Karpas-422 (cell line): ENCODE results near the gene SLC26A6. TPM values are rescaled to one million over a fixed set of nuclear protein-coding genes. Genes with fewer than 3 reads are reported as not detected.

Experiments used
- DNase-seq: peaks from one replicate; pipeline ENCODE4 v3.0.0-alpha.2; 2015
- H2AFZ ChIP-seq: fragments of 200-600 bp; sonication (generic); 2 replicates; pipeline ENCODE4 v1.6.1; 2014; ENCODE audit warnings: antibody characterized with exemption, low read length, mixed read lengths
- H3K27ac ChIP-seq: fragments of 200-600 bp; sonication (generic); 2 replicates; pipeline ENCODE4 v1.5.1; 2014; ENCODE audit warnings: mild to moderate bottlenecking, low read length, moderate library complexity
- H3K27me3 ChIP-seq: fragments of 200-600 bp; sonication (generic); 2 replicates; pipeline ENCODE4 v1.6.1; 2014; ENCODE audit warnings: low read length, mixed read lengths
- H3K36me3 ChIP-seq: fragments of 200-600 bp; sonication (generic); 2 replicates; pipeline ENCODE4 v1.6.1; 2014; ENCODE audit warnings: low read length, mixed read lengths; ENCODE audit not compliant: insufficient read depth
- H3K4me1 ChIP-seq: fragments of 200-600 bp; sonication (generic); 2 replicates; pipeline ENCODE4 v1.6.1; 2014; ENCODE audit warnings: mild to moderate bottlenecking, low read length, mixed read lengths
- H3K4me2 ChIP-seq: fragments of 200-600 bp; sonication (generic); 2 replicates; pipeline ENCODE4 v1.6.1; 2014; ENCODE audit warnings: low read length, low read depth, mild to moderate bottlenecking; ENCODE audit not compliant: poor library complexity, severe bottlenecking
- H3K4me3 ChIP-seq: fragments of 200-600 bp; sonication (generic); 2 replicates; pipeline ENCODE4 v1.5.1; 2014; ENCODE audit warnings: mild to moderate bottlenecking, antibody characterized with exemption, low read length, mixed read lengths
- H3K79me2 ChIP-seq: fragments of 200-600 bp; sonication (generic); 2 replicates; pipeline ENCODE4 v1.6.1; 2014; ENCODE audit warnings: mild to moderate bottlenecking, low read length, mixed read lengths
- H3K9ac ChIP-seq: fragments of 200-600 bp; sonication (generic); 2 replicates; pipeline ENCODE4 v1.6.0; 2014; ENCODE audit warnings: low read length
- H3K9me2 ChIP-seq: fragments of 200-600 bp; sonication (generic), shearing (Covaris generic); replicated peaks from 2 replicates; pipeline ENCODE4 v1.6.0; 2014; ENCODE audit warnings: mild to moderate bottlenecking, low read length, moderate library complexity; ENCODE audit not compliant: insufficient read depth
- H3K9me3 ChIP-seq: fragments of 300-700, 200-600 bp; sonication (generic); 2 replicates; pipeline ENCODE4 v1.6.1; 2014; ENCODE audit warnings: low read length, mixed read lengths
- H4K20me1 ChIP-seq: fragments of 200-600 bp; sonication (generic); 2 replicates; pipeline ENCODE4 v1.6.1; 2014; ENCODE audit warnings: mild to moderate bottlenecking, antibody characterized with exemption, low read length, low read depth; ENCODE audit not compliant: insufficient read depth
- total RNA-seq: library from RNA; depleted of rRNA; stranded (reverse); fragments of >200 nt; shearing (Covaris generic); gene quantifications from 2 replicates; pipeline ENCODE4 v1.2.3, GENCODE V29; 2014; ENCODE audit warnings: low replicate concordance

SLC26A6 gene
- total RNA-seq, 1 experiment from 2014 or later: 52.7 TPM

DNA sequence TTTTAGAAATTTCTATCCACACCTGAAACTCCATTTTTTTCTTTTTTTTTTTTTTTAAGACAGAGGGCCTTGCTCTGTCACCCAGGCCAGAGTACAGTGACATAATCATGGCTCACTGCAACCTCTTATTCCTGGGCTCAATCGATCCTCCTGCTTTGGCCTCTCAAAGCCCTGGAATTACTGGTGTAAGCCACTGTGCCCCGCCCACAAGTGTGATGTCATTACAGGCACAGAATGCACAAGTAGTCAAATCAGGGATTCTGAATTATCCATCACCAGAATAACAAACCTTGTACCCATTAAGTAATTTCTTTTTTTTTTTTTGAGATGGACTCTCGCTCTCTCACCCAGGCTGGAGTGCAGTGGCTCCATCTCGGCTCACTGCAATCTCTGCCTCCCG is 27.7 kb downstream of the SLC26A6 start:
- Histone ChIP-seq H3K79me2 (peaks cover 23% of the 10 kb centered on the region), H3K9me2 (no peaks in the 10 kb centered on the region), H3K9me3 (no peaks in the 10 kb centered on the region), H4K20me1 (no peaks in the 10 kb centered on the region), H3K4me1 (peaks cover 15% of the 10 kb centered on the region), H3K27me3 (no peaks in the 10 kb centered on the region), H3K9ac (no peak overlapping the region), H3K4me3 (no peak overlapping the region), H2AFZ (no peak overlapping the region), H3K36me3 (peaks cover 19% of the 10 kb centered on the region), H3K4me2 (no peak overlapping the region), H3K27ac (no peak overlapping the region)
- no peak for DNase-seq

DNA sequence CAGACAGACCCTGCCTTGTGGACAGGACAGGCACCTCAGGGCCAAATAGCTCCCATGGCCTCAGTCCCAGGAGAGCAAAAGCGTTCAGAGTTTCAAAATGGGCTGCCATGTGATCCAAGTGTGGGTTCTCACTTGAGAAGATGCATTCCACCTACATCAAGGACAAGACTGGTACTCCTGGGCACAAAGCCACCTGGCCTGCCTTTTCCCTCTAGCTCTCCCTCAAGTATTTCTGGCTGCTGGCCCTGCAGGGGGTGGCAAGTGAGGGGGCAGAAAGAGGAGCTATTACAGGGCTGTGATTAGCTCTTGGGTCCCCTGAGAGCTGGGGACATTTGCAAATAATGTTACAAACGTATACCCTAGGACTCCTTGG is 33.7 kb downstream of the SLC26A6 start:
- H3K27ac ChIP-seq: no peak overlapping the region
- no peak overlapping the region for H2AFZ ChIP-seq
- no peaks in the 10 kb centered on the region for H3K4me1 ChIP-seq
- no peaks in the 10 kb centered on the region for H3K79me2 ChIP-seq
- no peak overlapping the region for H3K4me3 ChIP-seq
- no peaks in the 10 kb centered on the region for H3K27me3 ChIP-seq
- H3K36me3 ChIP-seq: peaks cover 19% of the 10 kb centered on the region
- no peak for DNase-seq
- H3K9me3 ChIP-seq: no peaks in the 10 kb centered on the region
- no peak overlapping the region for H3K4me2 ChIP-seq
- H3K9ac ChIP-seq: no peak overlapping the region
- H3K9me2 ChIP-seq: no peaks in the 10 kb centered on the region
- H4K20me1 ChIP-seq: no peaks in the 10 kb centered on the region

DNA sequence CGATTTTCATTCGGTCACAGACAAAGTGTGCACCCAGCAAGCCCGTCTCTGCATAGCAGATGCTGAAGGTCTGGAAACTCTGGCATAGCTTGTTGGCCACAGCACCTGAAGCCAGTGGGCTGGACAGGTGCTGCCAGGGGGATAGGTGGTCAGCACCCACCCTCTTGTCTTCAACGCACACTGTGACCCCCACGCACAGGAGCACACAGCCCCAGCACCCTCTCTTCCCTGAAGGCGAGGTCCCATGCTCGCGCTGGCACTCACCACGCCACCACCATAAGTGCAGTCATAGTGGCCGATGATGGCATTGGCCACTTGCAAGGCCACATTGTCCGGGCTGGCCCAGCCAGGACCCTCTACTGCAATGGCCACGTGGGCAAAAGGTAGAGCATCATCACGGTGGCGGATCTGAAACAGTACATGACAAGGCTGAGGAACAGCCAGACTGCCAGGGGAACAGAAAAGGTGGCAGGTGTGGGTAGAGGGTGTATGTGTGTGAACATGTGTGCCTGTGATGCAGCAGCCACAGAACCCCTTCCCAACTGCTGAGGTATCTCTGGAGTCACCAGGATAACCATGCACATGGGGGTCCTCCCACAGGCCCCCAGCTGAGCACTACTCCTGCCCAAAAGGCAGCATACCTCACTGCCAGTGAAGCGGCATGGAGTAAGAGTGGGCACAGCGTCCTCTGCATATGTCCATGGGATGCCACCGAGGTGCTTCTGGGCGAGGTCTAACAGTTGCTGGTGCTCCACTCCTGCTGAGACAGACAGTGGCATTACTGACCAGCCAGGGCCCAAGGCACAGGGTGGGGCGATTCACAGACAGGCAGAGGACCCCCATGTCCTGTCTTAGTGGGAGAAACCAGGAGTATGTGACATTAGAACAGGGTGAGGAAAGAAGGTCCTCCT is 34.3 kb downstream of the SLC26A6 start:
- no peak overlapping the region for H3K4me2 ChIP-seq
- H3K9me3 ChIP-seq: no peaks in the 10 kb centered on the region
- peaks cover 19% of the 10 kb centered on the region for H3K36me3 ChIP-seq
- H3K27me3 ChIP-seq: no peaks in the 10 kb centered on the region
- no peak overlapping the region for H3K9ac ChIP-seq
- H2AFZ ChIP-seq: no peak overlapping the region
- no peaks in the 10 kb centered on the region for H3K9me2 ChIP-seq
- H3K4me1 ChIP-seq: no peaks in the 10 kb centered on the region
- H3K4me3 ChIP-seq: no peak overlapping the region
- H4K20me1 ChIP-seq: no peaks in the 10 kb centered on the region
- no peak for DNase-seq
- H3K27ac ChIP-seq: no peak overlapping the region
- H3K79me2 ChIP-seq: no peaks in the 10 kb centered on the region

DNA sequence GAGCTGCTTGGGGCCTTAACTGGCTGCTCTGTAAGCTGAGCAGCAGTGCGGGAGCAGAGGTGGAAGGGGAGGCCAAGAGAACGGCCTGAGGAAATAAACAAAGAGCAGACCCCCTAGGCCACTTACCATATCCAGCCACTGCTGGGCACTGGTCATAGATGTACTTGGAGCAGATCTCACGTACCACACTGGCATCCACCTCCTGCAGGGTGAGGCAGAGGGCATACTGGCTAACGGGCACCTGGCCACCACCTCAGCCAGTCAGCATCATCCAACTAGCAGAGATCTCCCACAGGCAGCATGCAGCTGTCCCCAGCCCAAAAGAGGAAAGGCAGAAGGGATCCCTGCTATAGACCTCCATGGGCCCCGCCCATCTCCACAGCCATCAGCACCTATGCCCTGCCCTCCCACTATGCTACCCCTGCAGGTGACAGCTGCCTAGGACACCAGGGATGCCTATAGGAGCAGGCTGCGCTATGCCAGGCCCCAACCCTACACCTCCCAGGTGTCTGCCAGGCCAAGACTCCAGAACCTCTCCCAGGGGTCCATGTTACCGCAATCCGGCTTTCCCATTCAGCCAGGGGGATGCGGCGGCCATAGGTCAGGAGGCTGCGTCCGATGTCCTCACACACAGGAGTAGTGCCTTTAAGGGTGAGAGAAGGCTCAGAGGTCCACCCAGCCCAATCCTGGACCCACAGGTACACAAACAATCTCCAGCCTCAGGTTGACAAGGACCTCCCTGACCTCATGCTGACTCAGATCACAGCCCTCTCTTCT is 35.6 kb downstream of the SLC26A6 start:
- H3K79me2 ChIP-seq: no peaks in the 10 kb centered on the region
- H4K20me1 ChIP-seq: no peaks in the 10 kb centered on the region
- no peak overlapping the region for H2AFZ ChIP-seq
- H3K27ac ChIP-seq: no peak overlapping the region
- no peaks in the 10 kb centered on the region for H3K9me3 ChIP-seq
- H3K9me2 ChIP-seq: no peaks in the 10 kb centered on the region
- H3K36me3 ChIP-seq: peaks cover 10% of the 10 kb centered on the region
- H3K4me2 ChIP-seq: no peak overlapping the region
- no peak for DNase-seq
- H3K27me3 ChIP-seq: no peaks in the 10 kb centered on the region
- H3K9ac ChIP-seq: no peak overlapping the region
- H3K4me3 ChIP-seq: no peak overlapping the region
- H3K4me1 ChIP-seq: no peaks in the 10 kb centered on the region

DNA sequence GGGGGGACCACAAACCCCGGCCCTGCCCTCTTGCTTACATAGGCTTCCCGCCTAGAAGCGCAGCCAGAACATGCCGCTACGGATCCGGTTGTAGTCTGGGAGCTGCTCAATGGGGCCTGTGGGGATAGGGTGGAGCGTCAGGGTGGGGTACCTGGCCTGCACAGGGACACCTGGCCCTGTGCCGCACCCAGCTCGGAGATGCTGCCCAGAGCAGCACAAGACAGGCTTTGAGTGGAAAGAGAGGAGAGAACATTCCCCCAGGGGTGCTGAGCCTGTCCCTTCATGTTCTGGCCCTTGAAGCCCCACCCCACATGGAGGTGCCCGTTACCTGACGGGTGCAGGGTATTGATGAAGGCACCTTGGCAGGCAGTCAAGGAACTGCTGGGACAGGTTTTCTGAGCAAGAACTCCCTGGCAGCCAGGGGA is 36.2 kb downstream of the SLC26A6 start:
- no peak overlapping the region for H2AFZ ChIP-seq

DNA sequence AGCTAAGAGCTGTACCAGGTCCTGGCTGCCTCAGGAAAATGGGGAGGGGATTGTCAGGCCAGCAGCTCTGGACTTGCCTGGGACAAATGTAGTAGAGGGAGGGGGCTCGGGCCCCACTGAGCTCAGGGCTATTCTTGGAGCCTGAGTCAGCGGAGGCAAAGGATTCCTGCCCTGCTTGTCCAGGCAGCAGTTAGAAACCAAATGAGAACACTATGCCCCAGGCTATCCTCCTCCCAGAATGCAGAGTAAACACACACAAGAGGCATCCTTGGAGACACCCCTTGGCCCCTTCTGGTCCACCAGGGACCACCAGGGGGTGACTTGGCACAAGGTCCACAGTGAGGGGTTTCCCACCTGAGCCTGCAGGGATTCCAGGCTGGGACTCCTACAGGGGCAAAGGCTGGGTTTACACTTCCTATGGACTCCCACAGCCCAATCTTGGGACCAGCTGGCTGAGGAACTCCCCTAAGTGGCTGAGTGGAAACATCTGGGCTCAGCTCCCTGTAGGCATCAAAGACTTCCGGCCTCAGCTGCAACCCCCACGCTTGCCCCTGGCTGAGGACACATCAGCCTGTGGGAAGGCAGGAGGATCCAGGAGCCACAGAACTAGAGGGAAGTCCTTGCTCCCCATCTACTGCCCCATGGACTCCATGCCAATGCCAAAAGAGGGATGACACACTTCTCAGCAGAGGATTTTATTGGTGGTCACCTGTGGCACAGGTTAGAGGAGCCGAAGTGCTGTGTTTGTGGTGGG is 36.8 kb downstream of the SLC26A6 start:
- Histone ChIP-seq H4K20me1 (no peaks in the 10 kb centered on the region), H3K9me3 (no peaks in the 10 kb centered on the region), H3K9me2 (no peaks in the 10 kb centered on the region), H3K4me3 (no peak overlapping the region), H3K27me3 (no peaks in the 10 kb centered on the region), H3K4me2 (no peak overlapping the region), H2AFZ (no peak overlapping the region), H3K9ac (no peak overlapping the region), H3K4me1 (no peaks in the 10 kb centered on the region), H3K36me3 (peaks cover 4% of the 10 kb centered on the region; the same call in 1 of the 2 replicates), H3K79me2 (no peaks in the 10 kb centered on the region), H3K27ac (no peak overlapping the region)
- no peak for DNase-seq

More for the DNA sequence above, 36.2 kb downstream of the SLC26A6 start:
- H3K4me1 ChIP-seq: no peaks in the 10 kb centered on the region
- no peak overlapping the region for H3K9ac ChIP-seq
- peaks cover 8% of the 10 kb centered on the region for H3K36me3 ChIP-seq
- no peak overlapping the region for H3K4me3 ChIP-seq
- DNase-seq: no peak
- no peaks in the 10 kb centered on the region for H3K9me3 ChIP-seq
- H4K20me1 ChIP-seq: no peaks in the 10 kb centered on the region
- no peaks in the 10 kb centered on the region for H3K9me2 ChIP-seq
- H3K4me2 ChIP-seq: no peak overlapping the region
- no peak overlapping the region for H3K27ac ChIP-seq
- no peaks in the 10 kb centered on the region for H3K27me3 ChIP-seq
- no peaks in the 10 kb centered on the region for H3K79me2 ChIP-seq

DNA sequence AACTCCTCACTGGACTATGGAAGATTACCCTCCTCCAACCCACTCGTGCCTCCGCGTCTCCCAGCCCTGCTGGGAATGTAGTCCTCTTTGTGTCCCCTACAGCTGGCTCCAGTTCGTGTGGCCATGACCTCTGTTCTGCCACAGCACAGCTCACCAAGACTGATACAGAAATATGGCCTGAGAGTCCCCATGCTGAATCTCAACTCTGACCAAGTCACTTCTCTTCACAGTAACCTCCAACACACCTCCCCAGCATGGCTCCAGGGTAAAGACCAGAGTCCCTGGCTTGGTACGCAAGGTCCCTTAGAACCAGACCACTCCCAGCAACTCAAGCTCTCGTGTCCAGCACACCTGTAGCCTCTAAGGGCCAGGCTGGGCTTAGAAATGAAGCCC is 37.9 kb downstream of the SLC26A6 start:
- no peaks in the 10 kb centered on the region for H3K9me3 ChIP-seq
- H3K9ac ChIP-seq: no peak overlapping the region
- no peaks in the 10 kb centered on the region for H3K4me1 ChIP-seq
- H2AFZ ChIP-seq: no peak overlapping the region
- H4K20me1 ChIP-seq: no peaks in the 10 kb centered on the region
- H3K4me3 ChIP-seq: no peak overlapping the region
- H3K36me3 ChIP-seq: peaks cover 4% of the 10 kb centered on the region; the same call in 1 of the 2 replicates
- DNase-seq: no peak
- no peak overlapping the region for H3K4me2 ChIP-seq
- H3K27me3 ChIP-seq: no peaks in the 10 kb centered on the region
- no peak overlapping the region for H3K27ac ChIP-seq
- H3K9me2 ChIP-seq: no peaks in the 10 kb centered on the region
- H3K79me2 ChIP-seq: no peaks in the 10 kb centered on the region
